ENCODE data around the gene LRBA.
A peak's percentile ranks its signal among the peaks of the same experiment; 100 is the strongest.

LRBA gene

GRCh38 chr4:150415213-150415612, 599.9 kb downstream of the LRBA start:
- no peak overlapping the region for H2BK12ac ChIP-seq (ENCODE audit: low read length in 2 of 2)
- H2BK120ac ChIP-seq (ENCODE audit: low read depth, low read length): no peak overlapping the region
- H2AK5ac ChIP-seq (ENCODE audit: low read length, severe bottlenecking): no peak overlapping the region
- DNase-seq: peak; percentile 5
- no peak overlapping the region for H2AFZ ChIP-seq (ENCODE audit: low read depth, low read length)
- no peaks in the 10 kb centered on the region for H3K27me3 ChIP-seq (ENCODE audit: control insufficient read depth in 1 of 2, insufficient read depth in 1 of 2, low read length in 2 of 2)
- H3K27ac ChIP-seq (ENCODE audit: low read length, poor library complexity, severe bottlenecking): no peak overlapping the region
- H3K9ac ChIP-seq (ENCODE audit: low read length): no peak overlapping the region
- H3K4me3 ChIP-seq (ENCODE audit: insufficient read depth in 1 of 2, low read depth in 1 of 2, low read length in 2 of 2): no peak overlapping the region
- no peak overlapping the region for H4K8ac ChIP-seq (ENCODE audit: low read length)
- H3K36me3 ChIP-seq (ENCODE audit: control insufficient read depth in 1 of 2, insufficient read depth in 2 of 2, low read depth in 1 of 2, low read length in 2 of 2): no peaks in the 10 kb centered on the region
- no peaks in the 10 kb centered on the region for H3K9me3 ChIP-seq (ENCODE audit: control insufficient read depth, low read length)
- no peak overlapping the region for H3K18ac ChIP-seq (ENCODE audit: low read depth in 1 of 2, low read length in 2 of 2)
- H3K79me1 ChIP-seq (replicated peaks; ENCODE audit: low read length, poor library complexity, severe bottlenecking): no peaks in the 10 kb centered on the region
- no peak overlapping the region for H3K4ac ChIP-seq (ENCODE audit: low read depth in 1 of 2, low read length in 2 of 2)
- H3K23ac ChIP-seq (ENCODE audit: low read length in 2 of 2): no peak overlapping the region
- H3K4me2 ChIP-seq (ENCODE audit: low read length, poor library complexity, severe bottlenecking): no peak overlapping the region
- no peak overlapping the region for H2BK15ac ChIP-seq (ENCODE audit: low read depth, poor library complexity, severe bottlenecking)
- H4K91ac ChIP-seq (ENCODE audit: low read length): no peak overlapping the region
- H3K14ac ChIP-seq (ENCODE audit: low read length in 2 of 2): no peak overlapping the region
- WGBS: no CpG with 5 or more reads among the region's 1 CpG
- no peak overlapping the region for H2BK5ac ChIP-seq (ENCODE audit: low read depth, low read length, poor library complexity, severe bottlenecking)
- no peaks in the 10 kb centered on the region for H3K4me1 ChIP-seq (ENCODE audit: control insufficient read depth, insufficient read depth, low read depth, low read length)

GRCh38 chr4:150411520-150411919, 603.6 kb downstream of the LRBA start:
- H3K9me3 ChIP-seq (ENCODE audit: control insufficient read depth, low read length): peaks cover 8% of the 10 kb centered on the region
- no peak for DNase-seq
- no peak overlapping the region for H3K18ac ChIP-seq (ENCODE audit: low read depth in 1 of 2, low read length in 2 of 2)
- H3K4ac ChIP-seq (ENCODE audit: low read depth in 1 of 2, low read length in 2 of 2): no peak overlapping the region
- H2BK5ac ChIP-seq (ENCODE audit: low read depth, low read length, poor library complexity, severe bottlenecking): no peak overlapping the region
- WGBS: 87% methylated on average over 4 of the region's 4 CpGs
- H3K4me1 ChIP-seq (ENCODE audit: control insufficient read depth, insufficient read depth, low read depth, low read length): no peaks in the 10 kb centered on the region
- H2AFZ ChIP-seq (ENCODE audit: low read depth, low read length): no peak overlapping the region
- H4K8ac ChIP-seq (ENCODE audit: low read length): no peak overlapping the region
- H2BK15ac ChIP-seq (ENCODE audit: low read depth, poor library complexity, severe bottlenecking): no peak overlapping the region
- H3K36me3 ChIP-seq (ENCODE audit: control insufficient read depth in 1 of 2, insufficient read depth in 2 of 2, low read depth in 1 of 2, low read length in 2 of 2): no peaks in the 10 kb centered on the region
- H3K27ac ChIP-seq (ENCODE audit: low read length, poor library complexity, severe bottlenecking): no peak overlapping the region
- H2BK12ac ChIP-seq (ENCODE audit: low read length in 2 of 2): no peak overlapping the region
- H3K27me3 ChIP-seq (ENCODE audit: control insufficient read depth in 1 of 2, insufficient read depth in 1 of 2, low read length in 2 of 2): no peaks in the 10 kb centered on the region
- H4K91ac ChIP-seq (ENCODE audit: low read length): no peak overlapping the region
- H3K4me2 ChIP-seq (ENCODE audit: low read length, poor library complexity, severe bottlenecking): no peak overlapping the region
- no peak overlapping the region for H2AK5ac ChIP-seq (ENCODE audit: low read length, severe bottlenecking)
- no peaks in the 10 kb centered on the region for H3K79me1 ChIP-seq (replicated peaks; ENCODE audit: low read length, poor library complexity, severe bottlenecking)
- no peak overlapping the region for H3K9ac ChIP-seq (ENCODE audit: low read length)
- no peak overlapping the region for H2BK120ac ChIP-seq (ENCODE audit: low read depth, low read length)
- no peak overlapping the region for H3K4me3 ChIP-seq (ENCODE audit: insufficient read depth in 1 of 2, low read depth in 1 of 2, low read length in 2 of 2)
- no peak overlapping the region for H3K14ac ChIP-seq (ENCODE audit: low read length in 2 of 2)
- H3K23ac ChIP-seq (ENCODE audit: low read length in 2 of 2): no peak overlapping the region

GRCh38 chr4:150402871-150403272, 612.2 kb downstream of the LRBA start:
- Histone ChIP-seq H3K18ac (ENCODE audit: low read depth in 1 of 2, low read length in 2 of 2) (no peak overlapping the region), H3K27ac (ENCODE audit: low read length, poor library complexity, severe bottlenecking) (no peak overlapping the region), H3K4ac (ENCODE audit: low read depth in 1 of 2, low read length in 2 of 2) (no peak overlapping the region), H2AFZ (ENCODE audit: low read depth, low read length) (no peak overlapping the region), H4K8ac (ENCODE audit: low read length) (no peak overlapping the region), H3K27me3 (ENCODE audit: control insufficient read depth in 1 of 2, insufficient read depth in 1 of 2, low read length in 2 of 2) (no peaks in the 10 kb centered on the region), H3K23ac (ENCODE audit: low read length in 2 of 2) (no peak overlapping the region), H4K91ac (ENCODE audit: low read length) (no peak overlapping the region), H3K4me2 (ENCODE audit: low read length, poor library complexity, severe bottlenecking) (no peak overlapping the region), H2BK12ac (ENCODE audit: low read length in 2 of 2) (no peak overlapping the region), H3K4me1 (ENCODE audit: control insufficient read depth, insufficient read depth, low read depth, low read length) (peaks cover 2% of the 10 kb centered on the region), H3K9me3 (ENCODE audit: control insufficient read depth, low read length) (no peaks in the 10 kb centered on the region), H3K14ac (ENCODE audit: low read length in 2 of 2) (no peak overlapping the region), H3K4me3 (ENCODE audit: insufficient read depth in 1 of 2, low read depth in 1 of 2, low read length in 2 of 2) (no peak overlapping the region), H3K36me3 (ENCODE audit: control insufficient read depth in 1 of 2, insufficient read depth in 2 of 2, low read depth in 1 of 2, low read length in 2 of 2) (no peaks in the 10 kb centered on the region), H2BK15ac (ENCODE audit: low read depth, poor library complexity, severe bottlenecking) (no peak overlapping the region), H3K79me1 (replicated peaks; ENCODE audit: low read length, poor library complexity, severe bottlenecking) (no peaks in the 10 kb centered on the region), H3K9ac (ENCODE audit: low read length) (no peak overlapping the region), H2BK5ac (ENCODE audit: low read depth, low read length, poor library complexity, severe bottlenecking) (no peak overlapping the region), H2AK5ac (ENCODE audit: low read length, severe bottlenecking) (no peak overlapping the region), H2BK120ac (ENCODE audit: low read depth, low read length) (no peak overlapping the region)
- DNase-seq: no peak
- WGBS: 90% methylated on average over 5 of the region's 5 CpGs

DNA sequence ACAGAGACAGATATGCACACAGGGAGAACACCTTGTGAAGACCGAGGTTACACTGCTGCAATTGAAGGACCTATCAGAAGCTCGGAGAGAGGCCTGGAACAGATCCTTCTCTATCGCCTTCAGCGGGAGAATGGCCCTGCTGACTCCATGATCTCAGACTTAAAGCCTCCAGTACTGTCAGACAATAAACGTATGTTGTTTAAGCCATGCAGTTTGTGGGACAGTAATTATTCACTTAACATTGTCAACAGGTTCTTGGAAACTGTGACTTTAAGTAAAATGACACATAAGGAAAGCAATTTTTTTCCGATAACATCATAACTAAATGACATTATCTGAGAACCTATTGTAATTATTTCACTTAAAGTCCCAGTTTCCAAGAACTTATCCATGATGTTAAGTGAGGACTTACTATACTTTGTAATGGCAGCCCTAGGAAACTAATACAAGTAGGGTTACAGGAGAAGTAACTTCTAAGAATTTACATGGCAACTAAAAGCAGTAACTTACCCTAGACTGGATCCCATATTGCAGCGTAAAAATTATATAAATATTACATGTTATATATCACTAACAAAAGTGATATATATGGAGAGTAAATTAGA, 613.9 kb downstream of the LRBA start:
- no peak overlapping the region for H2AFZ ChIP-seq (ENCODE audit: low read depth, low read length)
- no peak overlapping the region for H3K9ac ChIP-seq (ENCODE audit: low read length)
- H2BK12ac ChIP-seq (ENCODE audit: low read length in 2 of 2): no peak overlapping the region
- H2BK120ac ChIP-seq (ENCODE audit: low read depth, low read length): no peak overlapping the region
- no peak overlapping the region for H3K23ac ChIP-seq (ENCODE audit: low read length in 2 of 2)
- no peaks in the 10 kb centered on the region for H3K27me3 ChIP-seq (ENCODE audit: control insufficient read depth in 1 of 2, insufficient read depth in 1 of 2, low read length in 2 of 2)
- peak overlapping the region in 1 of 2 experiments; percentile 8 for H3K18ac ChIP-seq (ENCODE audit: low read depth in 1 of 2, low read length in 2 of 2)
- no peak overlapping the region for H3K4me2 ChIP-seq (ENCODE audit: low read length, poor library complexity, severe bottlenecking)
- no peak overlapping the region for H4K91ac ChIP-seq (ENCODE audit: low read length)
- no peak overlapping the region for H4K8ac ChIP-seq (ENCODE audit: low read length)
- H2BK5ac ChIP-seq (ENCODE audit: low read depth, low read length, poor library complexity, severe bottlenecking): no peak overlapping the region
- no peaks in the 10 kb centered on the region for H3K9me3 ChIP-seq (ENCODE audit: control insufficient read depth, low read length)
- peaks cover 2% of the 10 kb centered on the region for H3K4me1 ChIP-seq (ENCODE audit: control insufficient read depth, insufficient read depth, low read depth, low read length)
- no peaks in the 10 kb centered on the region for H3K36me3 ChIP-seq (ENCODE audit: control insufficient read depth in 1 of 2, insufficient read depth in 2 of 2, low read depth in 1 of 2, low read length in 2 of 2)
- H2BK15ac ChIP-seq (ENCODE audit: low read depth, poor library complexity, severe bottlenecking): no peak overlapping the region
- DNase-seq: no peak
- no peak overlapping the region for H3K4ac ChIP-seq (ENCODE audit: low read depth in 1 of 2, low read length in 2 of 2)
- over 99% methylated on average over 4 of the region's 7 CpGs for WGBS
- H3K14ac ChIP-seq (ENCODE audit: low read length in 2 of 2): no peak overlapping the region
- H3K4me3 ChIP-seq (ENCODE audit: insufficient read depth in 1 of 2, low read depth in 1 of 2, low read length in 2 of 2): no peak overlapping the region
- H2AK5ac ChIP-seq (ENCODE audit: low read length, severe bottlenecking): no peak overlapping the region
- no peaks in the 10 kb centered on the region for H3K79me1 ChIP-seq (replicated peaks; ENCODE audit: low read length, poor library complexity, severe bottlenecking)
- no peak overlapping the region for H3K27ac ChIP-seq (ENCODE audit: low read length, poor library complexity, severe bottlenecking)
